GM19455 (cell line): ENCODE results near the gene SNAP29.
"Not testable (repeated sequence)": the region's sequence is repeated elsewhere in the genome, so short reads cannot be mapped to it uniquely, and the experiment has no call there.

Experiments used
- ATAC-seq: cut with Tn5 transposase; IDR thresholded peaks from one replicate; pipeline ENCODE4 v1.9.1; 2021; ENCODE audit not compliant: unreplicated experiment

Gene SNAP29

DNA sequence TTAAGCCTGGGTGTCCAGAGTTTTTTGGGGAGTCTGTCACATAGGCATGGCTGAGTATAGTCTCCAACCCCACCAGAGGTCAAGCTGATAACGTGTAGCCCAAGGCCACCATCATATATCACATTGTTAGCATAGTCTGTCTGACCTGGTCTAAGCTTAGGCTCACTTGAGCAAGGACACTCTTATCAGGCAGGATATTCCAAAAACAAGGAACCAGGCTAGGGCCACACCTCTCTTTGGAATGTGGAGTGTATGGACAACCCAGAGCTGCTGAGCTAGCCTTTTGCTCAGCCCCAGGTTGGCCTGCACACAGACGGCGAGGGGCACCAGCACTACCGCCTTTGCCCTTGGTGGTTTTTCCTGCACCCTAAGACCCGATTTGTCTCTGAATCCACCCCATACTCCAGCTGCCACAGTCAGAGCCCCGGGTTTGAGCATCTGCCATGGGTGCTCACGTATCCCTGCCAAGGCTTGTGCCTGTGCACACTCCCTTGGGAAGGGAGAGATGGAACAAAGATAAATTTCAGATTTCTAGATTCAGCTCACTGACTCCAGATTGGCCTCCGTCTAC, 7.2 kb downstream of the SNAP29 start:
- ATAC-seq = no peak

DNA sequence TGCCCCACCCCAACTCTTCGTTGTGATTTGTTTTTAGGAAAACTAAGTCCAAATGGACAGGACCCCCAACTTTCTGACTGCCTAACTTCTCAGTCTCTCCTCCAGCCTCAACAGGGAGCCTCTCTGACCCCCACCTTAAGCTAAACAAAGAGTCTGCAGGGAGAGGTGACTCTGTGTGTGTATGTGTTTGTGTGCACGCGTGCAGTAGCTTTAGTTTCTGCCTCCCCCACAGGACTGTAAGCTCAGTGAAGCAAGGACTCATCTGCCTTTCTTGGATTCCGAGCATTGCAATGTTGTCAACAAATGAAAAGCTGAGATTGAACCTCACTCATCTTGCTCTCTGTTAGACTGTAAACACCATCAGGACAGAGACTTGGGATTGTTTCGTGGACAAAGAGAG, 7.9 kb downstream of the SNAP29 start:
- ATAC-seq = no peak

DNA sequence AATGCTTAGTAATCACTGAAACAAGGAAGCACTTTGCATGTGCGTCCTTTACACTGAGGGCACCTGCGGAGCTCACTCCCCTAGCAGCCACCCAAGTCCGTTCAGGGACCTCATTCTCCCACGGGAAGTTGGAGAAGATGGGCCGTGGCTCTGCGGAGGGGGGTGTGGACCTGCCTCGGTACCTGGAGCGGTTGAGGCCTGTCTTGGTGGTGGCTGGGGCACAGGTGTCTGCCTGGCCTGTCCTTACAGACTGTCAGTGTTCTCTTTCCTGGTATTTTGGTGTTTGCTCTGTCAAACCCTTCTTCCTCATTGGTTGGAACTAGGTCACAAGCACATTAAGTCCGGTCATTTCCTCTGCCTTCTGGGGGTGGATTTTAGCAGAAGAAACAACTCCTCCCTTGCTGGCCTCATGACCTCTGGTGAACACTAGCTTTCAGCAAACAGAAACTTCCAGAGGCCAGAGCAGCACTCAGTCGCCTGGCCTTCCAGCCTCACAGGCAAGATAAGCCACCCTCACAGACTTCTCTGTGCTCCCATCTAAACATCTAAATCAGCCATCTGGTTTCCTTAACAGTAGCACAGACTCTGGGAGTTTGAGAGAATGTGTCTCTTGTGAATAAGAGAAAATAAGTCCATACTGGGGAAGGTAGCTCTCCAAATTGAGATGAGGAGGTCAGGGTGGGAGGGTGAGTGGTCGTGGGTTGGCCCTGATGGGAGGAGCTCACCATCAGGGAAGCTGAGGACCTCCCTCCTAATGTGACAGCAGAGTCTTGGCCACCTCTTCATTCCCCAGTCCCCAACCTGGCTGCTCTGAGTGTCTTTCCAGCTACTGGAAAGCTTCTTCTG, 8.6 kb downstream of the SNAP29 start:
- ATAC-seq = no peak

DNA sequence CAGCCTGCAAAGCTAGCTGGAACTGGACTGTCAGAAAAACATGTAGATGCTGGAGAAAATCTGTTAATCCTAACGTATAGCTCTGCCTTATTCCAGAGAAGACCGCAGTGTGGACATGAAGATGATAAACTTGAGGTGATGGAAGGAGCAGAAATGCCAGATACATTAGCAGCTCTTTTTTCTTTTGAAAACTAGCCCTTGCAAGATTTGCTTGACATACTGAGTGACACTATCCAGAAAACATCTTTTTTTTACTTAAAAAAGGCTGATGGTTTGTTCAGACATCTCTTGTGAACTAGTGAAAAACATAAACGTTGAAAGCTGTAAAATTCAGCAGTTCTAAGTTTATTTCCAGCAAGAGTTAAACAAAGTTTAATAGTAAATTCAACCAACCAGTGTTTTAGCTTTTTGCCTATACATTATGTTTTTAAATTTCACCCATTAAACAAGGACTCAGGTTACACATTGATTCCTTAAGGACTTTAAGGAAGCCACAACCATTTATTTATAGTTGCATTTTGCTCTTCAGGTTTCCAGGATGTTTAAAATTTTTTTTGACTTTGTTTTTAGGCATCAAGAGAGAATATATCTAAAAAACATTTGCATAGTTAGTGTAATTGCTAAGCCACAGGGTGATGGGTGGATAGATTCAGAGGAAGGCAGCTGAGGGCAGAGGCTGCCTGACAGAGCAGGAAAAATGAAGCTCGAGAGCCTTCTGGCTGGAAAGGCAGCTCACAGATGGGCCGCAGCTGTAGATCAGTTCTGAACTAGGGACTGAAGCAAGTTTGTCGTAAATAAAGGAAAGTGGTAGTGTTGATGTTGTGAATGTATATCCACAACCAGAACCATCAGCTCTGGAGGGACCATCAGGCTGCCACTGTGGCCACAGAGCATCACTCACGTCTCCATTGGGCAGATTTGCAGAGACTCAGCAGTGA, 9.5 kb downstream of the SNAP29 start:
- no peak for ATAC-seq

DNA sequence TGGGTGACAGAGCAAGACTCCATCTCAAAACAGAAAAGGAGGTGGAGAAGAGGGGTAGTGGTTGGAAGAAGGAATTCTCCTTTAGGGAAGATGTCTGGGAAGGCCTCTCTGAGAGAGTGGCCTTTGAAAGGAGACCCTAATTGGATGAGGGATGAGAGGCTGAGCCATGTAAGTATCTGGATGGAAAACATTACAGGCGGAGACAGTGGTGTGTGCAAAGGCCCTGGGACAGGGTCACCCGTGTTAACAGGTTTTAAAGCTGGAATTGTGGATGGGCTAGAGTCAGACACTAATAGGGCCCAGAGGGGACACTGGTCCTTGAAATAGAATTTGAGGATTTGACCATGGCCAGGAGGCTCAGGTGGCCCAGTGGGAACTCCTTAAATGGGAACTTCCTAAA, 10.4 kb downstream of the SNAP29 start:
- no peak for ATAC-seq

DNA sequence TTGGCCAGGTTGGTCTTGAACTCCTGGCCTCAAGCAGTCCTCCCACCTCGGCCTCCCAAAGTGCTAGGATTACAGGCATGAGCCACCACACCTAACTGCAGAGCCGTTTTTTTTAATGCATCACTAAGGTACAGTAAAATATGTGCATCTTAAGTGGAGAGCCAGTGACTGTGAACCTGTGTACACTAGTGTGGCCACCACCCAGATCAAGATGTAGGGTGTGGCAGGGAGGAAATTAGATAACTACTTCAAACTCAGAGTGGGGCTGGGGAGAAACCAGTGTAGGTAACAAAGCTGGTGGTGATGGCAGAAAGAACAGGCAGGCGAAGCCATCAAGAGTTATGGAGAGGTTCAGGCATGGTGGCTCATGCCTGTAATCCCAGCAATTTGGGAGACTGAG, 14.4 kb downstream of the SNAP29 start:
- ATAC-seq = no peak

DNA sequence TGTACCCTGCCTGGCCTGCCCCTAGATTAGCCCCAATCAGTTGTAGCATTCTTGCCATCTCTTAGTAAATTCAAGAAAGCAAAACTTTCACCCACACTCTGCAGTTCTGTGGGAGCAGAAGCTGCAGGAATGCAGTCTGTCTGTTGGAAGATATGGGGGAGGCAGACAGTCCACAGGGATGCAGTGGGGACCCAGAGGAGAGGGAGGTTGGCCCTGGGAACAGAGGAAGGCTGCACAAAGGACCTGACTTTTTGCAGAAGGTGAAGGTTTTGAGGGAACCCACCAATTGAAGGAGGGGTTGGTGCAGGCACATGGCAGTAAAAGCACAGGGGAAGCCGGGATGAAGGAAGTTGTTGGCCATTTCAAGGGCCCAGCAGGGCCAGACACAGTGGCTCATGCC, 16.5 kb downstream of the SNAP29 start:
- no peak for ATAC-seq

DNA sequence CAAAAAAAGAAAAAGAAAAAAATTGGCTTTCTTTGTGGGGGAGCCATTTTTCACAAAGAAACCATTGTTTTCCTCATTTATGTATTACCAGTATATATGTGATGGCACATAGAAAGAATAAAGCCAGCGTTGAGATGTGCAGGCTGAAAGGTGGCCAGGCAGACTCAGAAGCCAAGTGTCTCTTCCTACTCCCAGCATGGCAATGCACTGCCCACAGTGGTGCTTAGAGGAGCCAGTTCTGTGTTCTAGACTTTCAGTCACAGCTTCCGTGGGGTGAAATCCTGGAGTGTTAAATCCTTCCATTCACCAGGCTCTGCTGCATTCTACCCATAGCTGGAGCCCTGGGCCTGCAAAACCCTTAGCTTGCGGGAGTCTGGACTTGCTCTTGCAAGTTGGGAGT, 18.9 kb downstream of the SNAP29 start:
- ATAC-seq = no peak

DNA sequence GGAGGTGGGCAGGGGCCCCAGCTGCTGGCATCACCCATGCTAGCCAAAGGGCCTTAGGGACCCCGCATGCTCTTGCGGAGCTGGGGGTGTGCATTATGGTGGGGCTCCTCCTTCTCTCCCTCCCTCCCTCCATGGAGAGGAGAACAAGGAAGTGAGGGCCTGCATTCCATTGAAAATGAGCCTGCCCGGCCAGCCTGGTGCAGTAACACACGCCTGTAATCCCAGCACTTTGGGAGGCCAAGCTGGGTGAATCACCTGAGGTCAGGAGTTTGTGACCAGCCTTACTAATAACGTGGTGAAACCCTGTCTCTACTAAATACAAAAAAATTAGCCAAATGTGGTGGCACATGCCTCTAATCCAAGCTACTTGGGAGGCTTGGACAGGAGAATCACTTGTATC, 22.4 kb downstream of the SNAP29 start:
- ATAC-seq = no peak

DNA sequence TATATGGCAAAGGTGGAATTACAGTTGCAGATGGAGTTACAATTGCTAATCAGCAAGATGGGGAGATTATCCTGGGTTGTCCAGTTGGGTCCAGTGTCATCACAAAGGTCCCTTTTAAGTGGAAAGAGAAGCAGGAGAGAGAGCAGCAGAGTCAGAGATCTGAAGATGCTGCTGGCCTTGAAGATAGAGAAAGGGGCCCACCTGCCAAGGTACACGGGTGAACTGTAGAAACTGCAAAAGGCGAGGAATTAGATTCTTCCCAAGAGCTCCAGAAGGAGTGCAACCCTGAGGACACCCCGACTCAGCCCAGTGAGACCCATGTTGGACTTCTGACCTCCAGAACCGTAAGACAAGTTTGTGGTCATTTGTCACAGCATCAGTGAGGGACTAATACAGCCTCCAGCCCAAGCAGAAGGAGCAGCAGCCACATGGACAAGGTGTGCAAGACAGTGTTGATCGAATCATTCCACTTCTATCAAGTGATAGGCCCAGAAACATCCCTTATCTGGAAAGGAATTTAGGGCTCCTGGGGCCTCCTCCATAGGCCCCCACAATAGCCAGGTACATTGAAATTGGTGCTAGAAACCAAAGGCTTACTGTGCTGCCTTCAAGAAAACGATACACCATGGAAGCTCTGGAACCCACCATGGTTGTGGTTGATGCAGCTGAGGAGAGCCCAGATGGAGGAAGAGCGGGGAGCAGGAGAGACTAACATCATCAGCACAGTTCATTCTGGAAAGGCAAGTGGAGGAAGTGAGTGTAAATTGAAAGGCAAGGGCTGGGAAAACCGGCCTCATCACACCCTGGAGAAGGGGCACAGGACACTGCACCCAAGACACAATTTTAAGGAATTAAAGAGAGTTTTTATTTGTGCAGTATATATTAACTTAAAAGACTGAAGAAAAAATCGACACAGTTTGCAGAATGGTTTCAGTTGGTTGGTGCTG, 23.3 kb downstream of the SNAP29 start:
- ATAC-seq = no peak

DNA sequence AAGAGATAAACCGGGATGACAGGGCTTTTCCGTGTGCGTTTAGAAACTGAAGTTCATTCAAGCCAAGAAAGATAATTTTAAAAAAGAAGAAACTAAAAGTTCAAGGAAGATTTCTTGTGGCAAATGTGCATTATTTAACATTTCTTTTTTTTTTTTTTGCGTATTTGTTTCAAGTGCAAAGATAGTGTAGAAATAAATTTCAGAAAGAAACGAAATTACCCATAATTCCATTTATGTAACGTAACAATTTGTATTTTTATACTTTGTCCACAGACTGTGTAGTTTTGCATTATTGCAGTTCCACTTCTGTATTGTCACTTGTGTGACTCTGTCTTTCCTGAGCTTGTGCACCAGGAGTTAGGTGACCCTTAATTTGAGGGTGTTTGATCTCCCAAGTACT, 24.0 kb downstream of the SNAP29 start:
- ATAC-seq = no peak

DNA sequence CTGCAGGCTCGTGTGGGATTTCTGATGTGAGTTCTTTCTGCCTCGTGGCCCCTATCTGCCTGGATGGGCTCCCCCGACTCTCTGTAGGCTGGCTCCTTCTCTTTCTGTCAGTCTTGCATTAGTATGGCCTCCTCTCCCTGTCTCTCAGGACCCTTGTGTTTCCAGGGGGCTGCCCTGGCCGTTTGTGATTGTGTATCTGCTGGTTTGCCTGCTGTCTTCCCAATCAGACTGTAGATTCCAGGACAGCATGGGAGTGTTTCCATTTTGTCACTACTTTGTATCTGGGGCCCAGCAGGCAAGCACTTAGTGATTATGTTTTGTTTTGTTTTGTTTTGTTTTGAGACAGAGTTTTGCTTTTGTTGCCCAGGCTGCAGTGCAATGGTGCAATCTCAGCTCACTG, 25.6 kb downstream of the SNAP29 start:
- ATAC-seq = no peak

DNA sequence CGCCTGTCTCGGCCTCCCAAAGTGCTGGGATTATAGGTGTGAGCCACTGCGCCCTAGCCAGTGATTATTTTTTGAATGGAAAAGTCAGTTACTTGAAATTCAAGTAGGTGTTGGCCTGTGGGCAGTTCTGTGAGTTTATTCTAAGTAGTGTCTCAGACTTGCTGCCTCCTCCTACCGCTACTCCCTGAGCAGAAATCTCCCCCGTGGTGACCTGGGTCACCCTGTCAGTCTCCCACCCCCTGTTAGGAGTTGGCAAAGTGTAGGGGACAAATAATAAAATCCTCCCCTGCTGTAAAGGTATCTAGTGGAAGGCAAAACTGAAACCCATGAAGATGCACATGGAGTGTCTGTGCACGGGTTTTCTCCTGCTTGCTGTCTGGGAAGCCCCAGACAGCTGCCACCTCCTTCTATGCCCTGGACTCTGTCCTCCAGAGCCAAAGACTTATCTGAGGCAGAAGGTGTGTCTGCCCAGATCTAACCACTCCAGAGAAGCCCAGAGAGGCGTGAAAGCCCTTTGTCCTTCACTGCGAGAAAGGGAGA, 26.3 kb downstream of the SNAP29 start:
- ATAC-seq = no peak

DNA sequence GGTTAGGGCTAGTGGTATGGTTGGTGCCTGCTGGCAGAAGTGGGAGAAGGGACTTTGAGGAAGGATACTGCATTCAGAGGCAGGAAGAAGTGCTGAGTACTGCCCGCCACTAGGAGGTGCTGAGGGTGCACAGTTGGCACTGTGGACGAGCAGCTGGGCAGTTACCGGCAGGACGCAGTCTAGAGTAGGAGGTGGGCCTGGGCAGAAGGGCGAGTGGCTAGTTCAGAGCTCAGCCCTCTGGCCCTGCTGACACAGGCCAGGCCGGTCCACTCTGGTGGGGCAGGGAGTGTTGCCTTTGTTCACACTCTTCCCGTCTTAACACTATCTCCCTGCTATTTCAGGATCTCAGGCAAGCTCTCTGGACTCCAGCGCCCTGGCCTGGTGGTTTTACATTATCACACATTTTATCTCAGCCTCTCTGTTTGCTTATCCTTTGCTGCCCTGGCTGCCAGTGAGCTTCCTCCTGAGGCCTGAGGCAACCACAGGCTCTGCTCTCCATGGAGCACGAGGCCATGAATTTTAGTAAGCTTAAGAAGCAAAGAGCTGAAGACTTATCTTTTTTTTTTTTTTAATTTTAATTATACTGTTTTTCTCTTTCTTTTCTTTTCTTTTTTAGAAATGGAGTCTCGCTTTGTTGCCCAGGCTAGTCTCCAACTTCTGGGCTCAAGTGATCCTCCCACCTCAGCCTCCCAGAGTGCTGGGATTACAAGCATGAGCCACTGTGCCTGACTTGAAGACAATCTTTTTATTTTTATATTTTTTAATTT, 26.9 kb downstream of the SNAP29 start:
- no peak for ATAC-seq

DNA sequence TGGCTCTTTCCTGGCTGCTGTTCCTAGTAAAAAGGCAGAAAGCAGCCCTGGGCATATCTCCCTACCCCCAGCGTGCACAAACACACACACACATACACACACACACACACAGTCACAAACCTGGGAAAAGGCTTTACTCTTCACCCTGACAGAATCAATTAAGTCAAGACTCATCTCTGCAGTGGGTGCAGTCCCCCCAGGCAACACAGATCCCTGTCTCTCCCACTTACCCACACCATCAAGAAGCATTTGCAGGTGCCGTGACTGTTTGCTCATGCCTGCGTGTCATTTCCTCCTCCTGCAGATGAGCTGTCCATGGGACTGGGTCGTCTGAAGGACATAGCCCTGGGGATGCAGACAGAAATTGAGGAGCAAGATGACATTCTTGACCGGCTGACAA, 28.6 kb downstream of the SNAP29 start:
- ATAC-seq = no peak

DNA sequence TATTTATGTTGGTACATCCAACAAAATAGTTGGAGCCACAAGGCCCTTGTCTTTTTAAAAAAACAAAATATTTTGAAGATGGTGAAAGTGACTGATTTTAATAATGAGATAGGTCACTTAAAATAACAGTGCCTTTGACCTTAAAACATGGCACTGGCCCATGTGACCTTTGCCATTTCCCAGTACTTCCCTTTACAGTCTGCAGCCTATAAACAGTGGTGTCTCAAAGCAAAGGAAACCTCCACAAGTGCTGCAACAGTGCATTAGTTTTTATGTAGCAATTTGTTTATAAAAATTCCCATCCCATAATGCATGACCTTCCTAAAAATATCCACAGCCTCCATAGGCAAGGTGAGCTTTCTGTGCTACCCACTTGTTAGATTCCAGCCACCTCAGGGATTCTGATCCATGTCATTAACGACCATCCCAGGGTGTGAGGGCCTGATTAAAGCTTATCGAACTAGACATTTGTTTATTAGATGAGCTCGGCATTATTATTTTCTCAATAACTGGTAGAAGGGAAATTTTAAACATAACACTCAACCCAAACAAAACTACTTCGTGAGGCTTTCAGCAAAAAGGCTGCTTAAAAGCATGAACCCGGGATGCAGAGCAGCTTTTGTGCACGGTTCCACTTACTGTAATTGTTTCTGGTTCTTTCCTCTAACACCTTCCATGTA, 30.4 kb downstream of the SNAP29 start:
- no peak for ATAC-seq

DNA sequence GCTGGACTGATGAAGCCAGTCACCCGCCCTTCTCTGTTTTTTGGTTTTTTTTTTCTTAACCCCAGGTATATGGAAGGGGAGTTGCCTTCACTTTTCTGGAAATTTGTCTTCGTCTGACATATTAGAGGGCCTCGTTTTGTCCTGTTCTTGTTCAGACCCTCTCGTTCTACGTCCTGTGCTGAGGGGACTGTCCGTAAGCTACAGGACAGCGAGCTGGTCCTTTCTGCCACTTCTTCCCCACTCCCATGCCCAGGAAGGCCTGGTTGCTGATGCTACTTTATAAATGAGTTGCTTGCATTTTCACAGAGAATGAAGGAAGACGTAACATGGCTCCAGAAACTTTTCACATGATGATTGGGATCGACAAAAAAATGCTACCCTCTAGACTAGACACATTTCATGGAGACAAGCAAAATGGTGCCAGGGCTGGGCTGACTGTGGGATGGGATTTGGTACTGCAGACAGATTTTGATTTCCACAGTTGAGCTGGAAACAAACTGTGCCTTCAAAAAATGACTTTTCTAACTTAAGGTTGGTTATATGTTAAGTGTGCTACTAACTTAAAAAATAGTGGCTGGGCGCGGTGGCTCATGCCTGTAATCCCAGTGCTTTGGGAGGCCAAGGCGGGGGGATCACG, 31.2 kb downstream of the SNAP29 start:
- no peak for ATAC-seq

DNA sequence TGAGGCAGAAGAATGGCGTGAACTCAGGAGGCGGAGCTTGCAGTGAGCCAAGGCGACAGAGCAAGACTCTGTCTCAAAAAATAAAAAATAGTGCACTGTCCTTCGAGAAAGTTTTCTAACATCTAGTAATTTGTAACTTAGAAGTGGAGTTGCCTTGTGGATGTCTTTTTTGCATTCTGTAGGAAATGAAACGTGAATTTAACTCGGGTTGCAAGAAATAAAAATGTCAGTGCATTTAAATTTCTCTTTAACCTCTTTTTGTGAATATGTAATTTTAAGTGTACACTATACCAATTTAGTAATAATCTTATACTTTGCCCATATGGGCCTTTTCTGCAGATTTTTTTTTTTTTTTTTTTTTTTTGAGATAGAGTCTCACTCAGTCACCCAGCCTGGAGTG, 32.2 kb downstream of the SNAP29 start:
- no peak for ATAC-seq

DNA sequence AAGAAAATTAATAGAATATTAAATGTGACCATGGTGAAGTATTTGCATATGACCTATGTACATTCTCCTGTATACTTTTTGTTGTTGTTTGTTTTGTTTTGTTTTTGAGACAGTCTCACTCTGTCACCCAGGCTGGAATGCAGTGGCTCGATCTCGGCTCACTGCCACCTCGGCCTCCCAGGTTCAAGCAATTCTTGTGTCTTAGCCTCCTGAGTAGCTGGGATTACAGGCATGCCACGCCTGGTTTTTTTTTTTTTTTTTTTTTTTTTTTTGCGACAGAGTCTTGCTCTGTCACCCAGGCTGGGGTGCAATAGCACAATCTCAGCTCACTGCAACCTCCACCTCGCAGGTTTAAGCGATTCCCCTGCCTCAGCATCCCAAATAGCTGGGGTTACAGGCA, 38.9 kb downstream of the SNAP29 start:
- ATAC-seq = not testable (repeated sequence)
